PC-3 (cell line): Measurements from ENCODE around the gene POLR3GL. TPM values are rescaled to one million over a fixed set of nuclear protein-coding genes. Genes with fewer than 3 reads are reported as not detected.

Experiments
- ATAC-seq: fragments of 200-7000 bp; cut with Tn5 transposase; 2 replicates; pipeline ENCODE4 v1.9.1; 2020; ENCODE audit warnings: mild to moderate bottlenecking, moderate library complexity
- BruUV-seq: library from RNA; stranded (reverse); fragments of 400-500 nt; replicated peaks from 2 replicates; lab custom pipeline; 2021; lab: Mats Ljungman, UMichigan
- CTCF ChIA-PET: fragments of 300-600 bp; sonication (Branson Sonifier 250); formaldehyde crosslinking; loops from one replicate; lab custom pipeline; 2022; ENCODE audit warnings: antibody characterized with exemption; lab: Charles Lee
- POLR2A ChIA-PET: fragments of 300-600 bp; sonication (Branson Sonifier 250); formaldehyde crosslinking; loops from one replicate; lab custom pipeline; 2022; ENCODE audit warnings: antibody characterized with exemption; ENCODE audit not compliant: unreplicated experiment; lab: Charles Lee
- DNase-seq: peaks from one replicate; pipeline ENCODE4 v3.0.0-alpha.2; 2015
- H2AFZ ChIP-seq: fragments of 300-600 bp; sonication (generic); 2 replicates; pipeline ENCODE4 v1.6.0; 2016; ENCODE audit warnings: antibody characterized with exemption, low read length
- H3F3A ChIP-seq: fragments of 300-600 bp; sonication (generic); one replicate; pipeline ENCODE4 v1.6.0; 2017; ENCODE audit warnings: antibody characterized with exemption, low read length, control low read depth, mild to moderate bottlenecking; ENCODE audit not compliant: unreplicated experiment
- H3K27ac ChIP-seq: fragments of 300-600 bp; sonication (generic); 2 replicates; pipeline ENCODE4 v1.5.1; 2016; ENCODE audit warnings: mild to moderate bottlenecking, low read length
- H3K27me3 ChIP-seq: fragments of 300-600 bp; sonication (generic); 2 replicates; pipeline ENCODE4 v1.6.1; 2016; ENCODE audit warnings: low read length, mixed read lengths
- H3K36me3 ChIP-seq: fragments of 300-600 bp; sonication (generic); 2 replicates; pipeline ENCODE4 v1.6.1; 2016; ENCODE audit warnings: low read depth, mixed run types, low read length, mixed read lengths
- H3K4me1 ChIP-seq: fragments of 300-600 bp; sonication (generic); 2 replicates; pipeline ENCODE4 v1.5.1; 2016; ENCODE audit warnings: low read length; ENCODE audit not compliant: insufficient read depth
- H3K4me2 ChIP-seq: fragments of 300-600 bp; sonication (generic); 2 replicates; pipeline ENCODE4 v1.6.0; 2016; ENCODE audit warnings: low read length
- H3K4me3 ChIP-seq: fragments of 300-600 bp; sonication (generic); 2 replicates; pipeline ENCODE4 v1.5.1; 2016; ENCODE audit warnings: mild to moderate bottlenecking, low read length, mixed read lengths
- H3K79me2 ChIP-seq: fragments of 300-600 bp; sonication (generic); 2 replicates; pipeline ENCODE4 v1.6.1; 2017; ENCODE audit warnings: low read length, mixed read lengths
- H3K9ac ChIP-seq: fragments of 300-600 bp; sonication (generic); 2 replicates; pipeline ENCODE4 v1.6.0; 2016; ENCODE audit warnings: mild to moderate bottlenecking, low read length
- H3K9me2 ChIP-seq: fragments of 300-600 bp; sonication (generic); replicated peaks from 2 replicates; pipeline ENCODE4 v1.6.1; 2016; ENCODE audit warnings: mixed run types, low read length, mixed read lengths
- H3K9me3 ChIP-seq: fragments of 300-600 bp; sonication (generic); 2 replicates; pipeline ENCODE4 v1.6.1; 2016; ENCODE audit warnings: low read length, mixed read lengths
- H4K20me1 ChIP-seq: fragments of 300-600 bp; sonication (generic); 2 replicates; pipeline ENCODE4 v1.6.1; 2016; ENCODE audit warnings: low read length, mixed read lengths
- CTCF ChIP-seq: fragments of 300-600 bp; sonication (generic); conservative IDR thresholded peaks from 2 replicates; pipeline ENCODE4 v1.5.1; 2017; ENCODE audit warnings: antibody characterized with exemption, low read depth, mild to moderate bottlenecking, low read length
- EZH2 ChIP-seq: fragments of 300-600 bp; sonication (generic); IDR thresholded peaks from one replicate; pipeline ENCODE4 v1.6.1; 2017; ENCODE audit warnings: antibody characterized with exemption, mild to moderate bottlenecking, low read length; ENCODE audit not compliant: unreplicated experiment
- EZH2phosphoT487 ChIP-seq: fragments of 300-600 bp; sonication (generic); IDR thresholded peaks from 2 replicates; pipeline ENCODE4 v1.6.1; 2018; ENCODE audit warnings: mild to moderate bottlenecking, antibody characterized with exemption, low read length, borderline replicate concordance
- intact Hi-C: fragments of 100-400 bp; cut with micrococcal nuclease; formaldehyde crosslinking; loops from 2 replicates; pipeline ENCODE4 v1.9.0; 2023
- total RNA-seq: library from RNA; depleted of rRNA; stranded (reverse); fragments of >200 nt; gene quantifications from 2 replicates; pipeline ENCODE4 v1.2.3, GENCODE V29; 2014

The POLR3GL gene
- total RNA-seq, 1 experiment from 2014 or later: 8.4 TPM

- H3K4me2 ChIP-seq: peak overlapping the region; percentile 99
- H3K9ac ChIP-seq: peak overlapping the region; percentile 81
- peak overlapping the region; percentile 77 for H2AFZ ChIP-seq
- BruUV-seq: no TSS peak
- ChIA-PET POLR2A (no interaction called here), CTCF (no interaction called here)
- no peaks in the 10 kb centered on the region for H3K9me2 ChIP-seq
- no peak for ATAC-seq
- no peak for DNase-seq
- no peaks in the 10 kb centered on the region for H3K27me3 ChIP-seq
- intact Hi-C loops: loop anchor here (5.0 kb wide), 1 partner anchor 40 kb away; the partner anchor contains the start of gene LIX1L
- TF ChIP-seq CTCF (no peak), EZH2 (no peak), EZH2phosphoT487 (no peak)
- peaks cover 17% of the 10 kb centered on the region for H3F3A ChIP-seq
- H4K20me1 ChIP-seq: no peaks in the 10 kb centered on the region
- peaks cover 6% of the 10 kb centered on the region for H3K36me3 ChIP-seq
- H3K27ac ChIP-seq: no peak overlapping the region
- H3K9me3 ChIP-seq: no peaks in the 10 kb centered on the region
- peaks cover 15% of the 10 kb centered on the region for H3K79me2 ChIP-seq
- H3K4me1 ChIP-seq: peaks cover 24% of the 10 kb centered on the region
- peak overlapping the region; percentile 81 for H3K4me3 ChIP-seq
Measured at GRCh38 chr1:145917595-145917994, 46.9 kb upstream of the POLR3GL start.

- H3K9me2 ChIP-seq: no peaks in the 10 kb centered on the region
- no peaks in the 10 kb centered on the region for H3K27me3 ChIP-seq
- no peaks in the 10 kb centered on the region for H3K9me3 ChIP-seq
- H3K27ac ChIP-seq: peak within 1 kb of the TSS; percentile 72
- H2AFZ ChIP-seq: peak within 1 kb of the TSS; percentile 77
- ChIA-PET CTCF (interaction anchor here (0.6 to 1.4 kb wide), 2 partner anchors 26 to 44 kb away, joined by 3 to 6 read pairs; no protein-coding TSS in a partner anchor), POLR2A (interaction anchor here (0.5 to 1.0 kb wide), 3 partner anchors 27 to 91 kb away, joined by 3 to 6 read pairs (median 4); no protein-coding TSS in a partner anchor)
- intact Hi-C loops: loop anchor here (2.0 to 5.0 kb wide), 2 partner anchors 39 to 60 kb away; partner anchors contain the start of genes LIX1L and PIAS3
- peaks cover 15% of the 10 kb centered on the region for H3K79me2 ChIP-seq
- TF ChIP-seq CTCF (no peak), EZH2phosphoT487 (no peak), EZH2 (no peak)
- H3K4me2 ChIP-seq: peak within 1 kb of the TSS; percentile 99
- H3F3A ChIP-seq: peaks cover 18% of the 10 kb centered on the region
- peaks cover 24% of the 10 kb centered on the region for H3K4me1 ChIP-seq
- peak within 1 kb of the TSS; percentile 81 for H3K4me3 ChIP-seq
- peaks cover 7% of the 10 kb centered on the region for H3K36me3 ChIP-seq
- H3K9ac ChIP-seq: peak within 1 kb of the TSS; percentile 81
- H4K20me1 ChIP-seq: no peaks in the 10 kb centered on the region
- DNase-seq (peak; percentile 86), ATAC-seq (peak; percentile 79)
- BruUV-seq: TSS peak; percentile 27
Measured at GRCh38 chr1:145918144-145918991, 46.1 kb upstream of the POLR3GL start, which contains the start of gene PEX11B. PEX11B (minus strand) TSS chr1:145918717; CDS start chr1:145918688, 29 bp downstream.
